H1 (cell line): ENCODE measurements around the gene SLC35G2. TPM values are rescaled to one million over a fixed set of nuclear protein-coding genes. Genes with fewer than 3 reads are reported as not detected.

Source experiments
- RNF2 ChIP-seq: fragments of 200-900, 300-1000 bp; sonication (generic); IDR thresholded peaks from 2 replicates; pipeline ENCODE4 v1.7.1; 2016; ENCODE audit warnings: borderline replicate concordance, low read depth, mild to moderate bottlenecking, antibody characterized with exemption, low read length; ENCODE audit not compliant: poor library complexity, severe bottlenecking; ENCODE audit errors: missing control alignments
- SIN3A ChIP-seq, 2 experiments: IDR thresholded peaks in 1 of 2; conservative IDR thresholded peaks in 1 of 2; 2 replicates each; pipeline ENCODE4 v1.6.1; 2011 to 2012; ENCODE audit warnings: low read length in 2 of 2, improper control_type of control experiment in 1 of 2, low read depth in 1 of 2, mild to moderate bottlenecking in 1 of 2
- polyA plus RNA-seq, 7 experiments: library from polyadenylated mRNA; depleted of rRNA in 3 of 7; stranded (reverse) in 5 of 7; unstranded in 2 of 7; fragments of >200 nt in 5 of 7; fragments of 200-250 nt in 2 of 7; gene quantifications; 1 replicate in 5 of 7; 2 replicates in 1 of 7; 4 replicates in 1 of 7; pipeline versions ENCODE4 v1.2.1 to v1.2.3, GENCODE V29; 2011 to 2013; ENCODE audit warnings: missing spikeins in 2 of 7, mixed read lengths in 2 of 7
- total RNA-seq: library from RNA; stranded (reverse); fragmentation: NEBNext Ultra II Directional; extraction: Animal tissue kit (Norgen Biotek cat#: 25700); gene quantifications from 2 replicates; pipeline ENCODE4 v1.2.1, GENCODE V29; 2021

Gene SLC35G2
- total and polyA plus RNA-seq, 2 of the 8 experiments (the other 6 are each of a cell fraction or from before 2014, with no cell fraction given): 5.2 to 6.4 TPM

- TF ChIP-seq SIN3A (conservative IDR thresholded peaks at IDR 0.05 in 1 of 2, IDR thresholded peaks at IDR 0.05 in 1 of 2; ENCODE audit: low read depth in 1 of 2, low read length in 2 of 2): no peak
- TF ChIP-seq RNF2: no peak
- TF ChIP-seq, all 59 proteins: peak for 0
Observed at GRCh38 chr3:136840252-136840651, 21.3 kb downstream of the SLC35G2 start (continued).
